Adrenal gland (tissue), 5 donors: Measurements from ENCODE around the gene BBS7.

Experiments
- POLR2A ChIP-seq, 2 donors: fragments of 450-650 bp; IDR thresholded peaks; one replicate each; pipeline ENCODE4 v1.6.1; 2017; ENCODE audit warnings: antibody characterized with exemption in 2 of 2, mild to moderate bottlenecking in 2 of 2, moderate library complexity in 1 of 2
- TF ChIP-seq, protein P1 (sequence below), 6 experiments: fragments of 450-650 bp in 4 of 6; fragments of 200-600 bp in 2 of 6; sonication (generic) in 1 of 6; IDR thresholded peaks; 1 replicate in 5 of 6; 2 replicates in 1 of 6; pipeline versions ENCODE4 v1.5.1 to v1.8.0; 2016 to 2021; ENCODE audit warnings: antibody characterized with exemption in 6 of 6, mild to moderate bottlenecking in 2 of 6, moderate library complexity in 1 of 6
- donor health status: DM: no; HTN: no; CAD: no.

DNA sequence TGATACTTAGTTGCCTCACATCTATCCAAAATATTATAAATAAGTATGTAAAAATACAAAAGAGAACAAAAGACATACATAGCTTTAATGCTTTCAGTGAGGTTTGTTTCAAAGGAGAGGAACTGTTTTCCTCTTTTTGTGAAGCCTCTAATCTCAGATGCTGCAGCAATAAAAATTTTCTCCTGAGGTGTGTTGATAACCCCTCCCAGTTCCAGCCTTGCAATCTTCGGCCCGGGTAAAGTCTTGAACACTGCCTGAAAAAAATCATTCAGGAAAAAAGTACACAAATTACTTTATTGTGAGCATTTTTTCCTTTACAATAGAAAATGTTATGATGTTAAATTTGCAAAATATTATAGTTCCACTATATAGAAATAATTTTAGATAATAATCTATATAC lies 8.8 kb downstream of the BBS7 start:
- TF ChIP-seq, protein P1, sequence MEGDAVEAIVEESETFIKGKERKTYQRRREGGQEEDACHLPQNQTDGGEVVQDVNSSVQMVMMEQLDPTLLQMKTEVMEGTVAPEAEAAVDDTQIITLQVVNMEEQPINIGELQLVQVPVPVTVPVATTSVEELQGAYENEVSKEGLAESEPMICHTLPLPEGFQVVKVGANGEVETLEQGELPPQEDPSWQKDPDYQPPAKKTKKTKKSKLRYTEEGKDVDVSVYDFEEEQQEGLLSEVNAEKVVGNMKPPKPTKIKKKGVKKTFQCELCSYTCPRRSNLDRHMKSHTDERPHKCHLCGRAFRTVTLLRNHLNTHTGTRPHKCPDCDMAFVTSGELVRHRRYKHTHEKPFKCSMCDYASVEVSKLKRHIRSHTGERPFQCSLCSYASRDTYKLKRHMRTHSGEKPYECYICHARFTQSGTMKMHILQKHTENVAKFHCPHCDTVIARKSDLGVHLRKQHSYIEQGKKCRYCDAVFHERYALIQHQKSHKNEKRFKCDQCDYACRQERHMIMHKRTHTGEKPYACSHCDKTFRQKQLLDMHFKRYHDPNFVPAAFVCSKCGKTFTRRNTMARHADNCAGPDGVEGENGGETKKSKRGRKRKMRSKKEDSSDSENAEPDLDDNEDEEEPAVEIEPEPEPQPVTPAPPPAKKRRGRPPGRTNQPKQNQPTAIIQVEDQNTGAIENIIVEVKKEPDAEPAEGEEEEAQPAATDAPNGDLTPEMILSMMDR (IDR thresholded peaks at IDR 0.05), result no peak
- TF ChIP-seq POLR2A (IDR thresholded peaks at IDR 0.05), result no peak
